ENCODE measurements around the gene MRPL58.
"Not testable (repeated sequence)": the region's sequence is repeated elsewhere in the genome, so short reads cannot be mapped to it uniquely, and the experiment has no call there.

The MRPL58 gene

DNA sequence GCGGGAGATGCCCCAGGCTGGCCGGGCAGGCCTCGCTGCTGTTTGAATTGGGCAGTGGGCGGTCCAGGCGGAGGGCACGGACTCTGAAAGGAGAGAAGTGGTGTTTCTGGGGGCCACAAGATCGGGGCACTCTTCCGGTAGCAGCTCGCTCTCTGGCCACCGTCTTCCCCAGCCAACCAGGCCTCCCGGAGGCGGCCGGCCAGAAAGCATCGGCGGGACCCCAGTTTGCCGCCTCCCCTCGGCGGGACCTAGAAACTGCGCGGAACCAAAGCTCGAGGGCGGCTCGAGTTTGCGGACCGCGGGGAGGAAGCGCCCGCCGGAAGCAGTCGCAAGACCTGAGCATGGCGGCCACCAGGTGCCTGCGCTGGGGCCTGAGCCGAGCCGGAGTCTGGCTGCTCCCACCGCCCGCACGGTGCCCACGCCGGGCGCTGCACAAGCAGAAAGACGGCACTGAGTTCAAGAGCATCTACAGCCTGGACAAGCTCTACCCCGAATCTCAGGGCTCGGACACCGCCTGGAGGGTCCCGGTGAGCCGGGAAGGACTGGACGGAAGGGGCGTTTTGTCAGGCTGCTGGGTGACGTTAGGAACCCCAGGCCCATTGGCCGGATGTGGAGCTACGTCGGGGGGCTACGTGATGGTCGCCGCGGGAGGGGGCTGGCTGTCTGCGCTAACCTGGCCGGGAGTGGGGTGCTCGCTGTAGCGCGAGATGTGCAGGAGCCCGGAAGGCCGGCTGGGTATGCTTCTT is at the start of gene MRPL58:
TSS of gene MRPL58 (plus strand) at position 325 of the 746 bp plus-strand sequence. CDS start at position 342, 17 bp downstream.
- peak; percentile 75 for DNase-seq (ENCODE audit: low read depth)
- peak within 1 kb of the TSS; percentile 90 for H3K4me3 ChIP-seq (ENCODE audit: control insufficient read depth, low read depth, low read length)
- peak; percentile 38 for TF ChIP-seq CTCF (conservative IDR thresholded peaks at IDR 0.05; ENCODE audit: control insufficient read depth, insufficient read depth, low read depth, low read length)

- no peak for TF ChIP-seq CTCF (conservative IDR thresholded peaks at IDR 0.05; ENCODE audit: control insufficient read depth, insufficient read depth, low read depth, low read length)
- no peak for DNase-seq (ENCODE audit: low read depth)
- H3K4me3 ChIP-seq (ENCODE audit: control insufficient read depth, low read depth, low read length) = no peak overlapping the region
Measured at GRCh38 chr17:74963656-74964055, 48.8 kb upstream of the MRPL58 start.

DNA sequence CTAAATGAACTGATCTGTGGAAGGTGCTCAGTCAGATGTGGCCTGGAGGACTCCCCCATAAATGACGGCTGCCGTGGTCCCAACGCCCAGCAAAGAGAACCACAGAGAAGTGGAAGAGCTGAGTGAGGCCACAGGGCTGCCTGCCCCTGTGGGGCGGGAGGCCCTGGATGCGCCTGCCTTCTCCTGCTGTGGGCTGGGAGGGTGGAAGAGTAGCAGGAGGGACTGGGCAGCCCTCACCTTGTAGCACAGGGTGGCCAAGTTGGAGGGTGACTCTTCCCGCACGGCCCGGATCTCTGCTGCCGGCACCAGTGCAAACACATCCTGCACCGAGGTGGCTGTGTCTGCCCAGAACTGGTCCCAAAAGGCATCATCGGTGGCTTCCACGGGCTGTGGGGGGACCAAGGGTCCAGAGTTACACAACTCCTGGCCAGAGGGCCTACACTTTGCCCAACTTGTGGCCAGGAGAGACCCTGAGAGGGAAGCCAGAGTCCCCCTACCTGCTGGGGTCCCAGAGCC is 48.2 kb upstream of the MRPL58 start:
- no peak overlapping the region for H3K4me3 ChIP-seq (ENCODE audit: control insufficient read depth, low read depth, low read length)
- no peak for TF ChIP-seq CTCF (conservative IDR thresholded peaks at IDR 0.05; ENCODE audit: control insufficient read depth, insufficient read depth, low read depth, low read length)
- no peak for DNase-seq (ENCODE audit: low read depth)

GRCh38 chr17:74964988-74965622 is 47.4 kb upstream of the MRPL58 start:
- H3K4me3 ChIP-seq (ENCODE audit: control insufficient read depth, low read depth, low read length) = no peak overlapping the region
- DNase-seq (ENCODE audit: low read depth) = no peak
- TF ChIP-seq CTCF (conservative IDR thresholded peaks at IDR 0.05; ENCODE audit: control insufficient read depth, insufficient read depth, low read depth, low read length) = no peak

GRCh38 chr17:74968361-74968780 is 44.1 kb upstream of the MRPL58 start:
- no peak for DNase-seq (ENCODE audit: low read depth)
- no peak for TF ChIP-seq CTCF (conservative IDR thresholded peaks at IDR 0.05; ENCODE audit: control insufficient read depth, insufficient read depth, low read depth, low read length)
- no peak overlapping the region for H3K4me3 ChIP-seq (ENCODE audit: control insufficient read depth, low read depth, low read length)

DNA sequence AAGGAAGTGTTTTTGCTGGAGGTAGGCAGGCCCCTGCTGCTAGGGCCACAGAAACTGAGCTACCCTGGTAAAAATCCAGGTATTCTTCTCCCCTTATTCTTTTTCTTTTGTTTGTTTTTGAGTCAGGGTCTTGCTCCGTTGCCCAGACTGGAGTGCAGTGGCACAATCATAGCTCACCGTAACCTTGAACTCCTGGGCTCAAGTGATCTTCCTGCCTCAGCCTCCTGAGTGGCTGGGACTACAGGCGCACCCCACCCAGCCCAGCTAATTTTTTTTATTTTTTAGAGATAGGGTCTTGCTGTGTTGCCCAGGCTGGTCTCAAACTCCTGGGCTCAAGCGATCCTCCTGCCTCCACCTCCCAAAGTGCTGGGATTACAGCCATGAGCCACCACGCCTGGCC is 43.0 kb upstream of the MRPL58 start:
- DNase-seq (ENCODE audit: low read depth); H3K4me3 ChIP-seq (ENCODE audit: control insufficient read depth, low read depth, low read length): not testable (repeated sequence)

GRCh38 chr17:74970395-74970794 is 42.1 kb upstream of the MRPL58 start:
- DNase-seq (ENCODE audit: low read depth) = no peak
- no peak overlapping the region for H3K4me3 ChIP-seq (ENCODE audit: control insufficient read depth, low read depth, low read length)
- TF ChIP-seq CTCF (conservative IDR thresholded peaks at IDR 0.05; ENCODE audit: control insufficient read depth, insufficient read depth, low read depth, low read length) = no peak

All from fibroblast of mammary gland (primary cell).